ENCODE data around the gene ITIH4.

ITIH4 gene

DNA sequence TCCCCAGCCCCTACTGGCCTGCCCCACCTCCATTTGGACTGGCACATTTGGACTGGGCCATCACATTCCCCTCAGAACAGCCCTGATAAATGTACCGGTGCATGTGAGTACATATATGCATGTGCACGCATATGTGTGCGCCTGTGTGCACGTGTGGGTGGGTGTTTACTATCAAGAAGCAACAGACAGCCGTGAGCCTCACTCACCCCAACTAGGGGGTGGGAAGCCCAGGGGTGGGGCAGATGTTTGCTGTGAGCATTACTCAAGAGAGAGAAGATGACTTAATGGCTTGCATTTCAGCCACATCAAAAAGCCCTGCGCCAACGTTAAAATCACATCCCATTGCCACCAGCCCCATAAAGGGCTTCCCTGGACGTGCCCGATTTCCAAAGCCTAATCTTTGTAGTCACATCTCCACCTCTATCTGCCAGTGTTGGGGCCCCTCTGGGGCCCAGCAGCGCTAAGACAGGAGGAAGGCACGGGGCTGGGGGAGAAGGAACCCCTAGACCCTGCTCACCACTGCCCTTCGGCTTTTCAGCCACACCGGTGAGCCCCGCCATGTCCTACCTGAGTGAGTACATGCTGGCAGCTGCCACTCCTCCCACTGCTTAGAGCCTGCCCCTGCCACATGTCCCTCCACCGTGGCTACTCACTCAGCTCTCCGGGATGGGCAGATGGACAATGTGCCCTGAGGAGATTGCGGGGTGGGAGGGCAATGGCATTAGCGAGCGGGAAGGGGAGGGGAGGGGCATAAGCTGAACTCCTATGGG is 25.0 kb downstream of the ITIH4 start:
- no peak overlapping the region for H3K4me3 ChIP-seq (ENCODE audit: low read length)
- no peak overlapping the region for H3K9ac ChIP-seq (ENCODE audit: low read length)
- H3K4me1 ChIP-seq (ENCODE audit: control insufficient read depth, insufficient read depth, low read length) = no peaks in the 10 kb centered on the region
- no peaks in the 10 kb centered on the region for H3K27me3 ChIP-seq (ENCODE audit: control insufficient read depth, insufficient read depth, low read length)
- no peaks in the 10 kb centered on the region for H3K9me3 ChIP-seq (ENCODE audit: control insufficient read depth, low read length)
- no peaks in the 10 kb centered on the region for H3K36me3 ChIP-seq (ENCODE audit: control insufficient read depth, insufficient read depth, low read length)

DNA sequence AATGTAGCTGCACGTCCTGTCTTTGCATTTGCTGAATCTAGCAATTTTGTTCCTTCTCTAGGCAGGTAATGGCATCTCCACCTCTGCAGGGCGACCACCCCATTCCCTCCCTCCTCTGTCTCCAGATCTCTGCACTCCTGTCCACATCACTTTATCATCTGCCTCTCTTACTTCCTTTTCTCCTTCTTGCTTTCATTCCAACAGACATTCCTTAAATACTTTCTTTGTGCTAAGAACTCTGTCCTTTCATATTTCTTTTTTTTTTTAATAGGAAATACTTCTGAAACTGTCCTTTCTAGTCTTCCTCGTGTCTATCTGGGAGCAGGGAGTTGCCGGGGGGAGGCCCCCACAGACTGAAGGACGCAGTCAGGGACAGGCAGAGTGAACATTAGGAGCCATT is 28.6 kb downstream of the ITIH4 start:
- H3K36me3 ChIP-seq (ENCODE audit: control insufficient read depth, insufficient read depth, low read length) = no peaks in the 10 kb centered on the region

DNA sequence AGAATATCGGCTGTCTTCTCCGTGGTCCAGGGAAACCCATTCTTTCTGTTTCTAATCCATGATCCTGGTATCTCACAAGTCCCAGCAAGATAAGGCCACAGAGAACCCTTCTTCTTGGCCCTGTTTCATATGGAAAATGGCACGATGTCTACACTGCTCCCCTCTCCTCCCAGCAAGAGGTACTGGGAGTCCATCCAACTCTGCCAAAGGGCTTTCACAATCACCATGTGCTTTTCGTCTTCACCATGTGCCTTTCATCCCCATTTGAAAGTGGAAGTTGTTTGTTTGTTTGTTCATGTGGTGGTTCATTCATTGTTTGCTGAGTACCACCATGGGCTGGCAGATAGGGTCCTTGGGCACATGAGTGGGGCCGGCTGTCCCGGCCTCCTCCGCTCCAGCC is 30.4 kb downstream of the ITIH4 start:
- Histone ChIP-seq H3K27me3 (ENCODE audit: control insufficient read depth, insufficient read depth, low read length) (no peaks in the 10 kb centered on the region), H3K4me1 (ENCODE audit: control insufficient read depth, insufficient read depth, low read length) (no peaks in the 10 kb centered on the region), H3K36me3 (ENCODE audit: control insufficient read depth, insufficient read depth, low read length) (no peaks in the 10 kb centered on the region), H3K4me3 (ENCODE audit: low read length) (no peak overlapping the region), H3K9me3 (ENCODE audit: control insufficient read depth, low read length) (no peaks in the 10 kb centered on the region), H3K9ac (ENCODE audit: low read length) (no peak overlapping the region)

More for the DNA sequence above, 28.6 kb downstream of the ITIH4 start:
- Histone ChIP-seq H3K27me3 (ENCODE audit: control insufficient read depth, insufficient read depth, low read length) (no peaks in the 10 kb centered on the region), H3K4me3 (ENCODE audit: low read length) (no peak overlapping the region), H3K9ac (ENCODE audit: low read length) (no peak overlapping the region), H3K9me3 (ENCODE audit: control insufficient read depth, low read length) (no peaks in the 10 kb centered on the region), H3K4me1 (ENCODE audit: control insufficient read depth, insufficient read depth, low read length) (no peaks in the 10 kb centered on the region)

DNA sequence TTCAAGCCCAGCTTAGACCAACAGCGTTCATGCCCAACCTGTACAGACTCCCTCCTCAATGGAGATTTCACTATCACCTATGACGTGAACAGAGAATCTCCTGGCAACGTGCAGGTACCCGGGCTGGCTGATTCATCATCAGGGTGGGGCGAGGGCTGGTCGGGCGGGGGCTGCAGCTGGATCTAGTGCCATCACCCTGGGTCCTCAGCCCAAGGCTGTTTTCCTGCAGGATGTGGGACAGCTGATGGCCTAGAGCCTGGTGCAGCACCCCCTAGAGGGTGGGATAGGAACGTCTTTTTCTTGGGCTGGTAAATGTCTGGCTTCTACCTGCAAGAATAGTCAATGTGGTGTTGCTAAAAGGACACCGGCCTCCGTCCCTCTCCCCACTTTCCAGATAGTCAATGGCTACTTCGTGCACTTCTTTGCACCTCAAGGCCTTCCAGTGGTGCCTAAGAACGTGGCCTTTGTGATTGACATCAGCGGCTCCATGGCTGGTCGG is 31.4 kb downstream of the ITIH4 start:
- Histone ChIP-seq H3K27me3 (ENCODE audit: control insufficient read depth, insufficient read depth, low read length) (no peaks in the 10 kb centered on the region), H3K9ac (ENCODE audit: low read length) (no peak overlapping the region), H3K4me1 (ENCODE audit: control insufficient read depth, insufficient read depth, low read length) (no peaks in the 10 kb centered on the region), H3K9me3 (ENCODE audit: control insufficient read depth, low read length) (no peaks in the 10 kb centered on the region), H3K4me3 (ENCODE audit: low read length) (no peak overlapping the region), H3K36me3 (ENCODE audit: control insufficient read depth, insufficient read depth, low read length) (no peaks in the 10 kb centered on the region)

DNA sequence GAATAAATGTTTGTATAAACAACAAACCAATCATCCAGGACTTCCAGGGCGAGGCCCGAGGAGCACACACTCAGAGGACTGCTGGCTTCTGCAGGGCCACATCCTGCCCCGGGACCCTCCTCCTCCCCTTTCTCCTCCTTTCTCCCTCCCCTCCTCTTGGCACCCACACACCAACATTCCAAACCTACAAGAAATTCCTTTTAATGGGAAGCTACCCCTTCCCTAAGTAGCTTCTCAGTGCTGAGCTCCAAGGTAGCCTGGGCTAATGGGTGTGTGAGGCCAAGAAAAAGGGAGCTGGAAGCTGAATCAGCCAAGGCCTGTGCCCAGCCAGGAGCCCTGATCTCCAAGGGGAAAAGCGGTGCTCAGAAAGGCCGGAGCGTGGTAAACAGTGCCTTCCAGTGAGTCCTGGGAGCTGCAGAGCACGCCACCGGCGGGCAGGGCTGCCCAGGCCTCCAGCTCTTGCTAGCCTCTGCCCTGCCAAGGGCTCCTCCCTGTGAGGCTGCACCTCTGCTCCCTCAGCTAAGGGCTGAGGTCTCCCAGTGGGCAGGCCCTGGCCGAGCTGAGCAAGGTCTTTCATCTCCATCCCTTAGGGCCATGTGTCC is 32.0 kb downstream of the ITIH4 start:
- Histone ChIP-seq H3K9ac (ENCODE audit: low read length) (no peak overlapping the region), H3K9me3 (ENCODE audit: control insufficient read depth, low read length) (no peaks in the 10 kb centered on the region), H3K36me3 (ENCODE audit: control insufficient read depth, insufficient read depth, low read length) (no peaks in the 10 kb centered on the region), H3K4me3 (ENCODE audit: low read length) (no peak overlapping the region), H3K27me3 (ENCODE audit: control insufficient read depth, insufficient read depth, low read length) (no peaks in the 10 kb centered on the region), H3K4me1 (ENCODE audit: control insufficient read depth, insufficient read depth, low read length) (no peaks in the 10 kb centered on the region)

DNA sequence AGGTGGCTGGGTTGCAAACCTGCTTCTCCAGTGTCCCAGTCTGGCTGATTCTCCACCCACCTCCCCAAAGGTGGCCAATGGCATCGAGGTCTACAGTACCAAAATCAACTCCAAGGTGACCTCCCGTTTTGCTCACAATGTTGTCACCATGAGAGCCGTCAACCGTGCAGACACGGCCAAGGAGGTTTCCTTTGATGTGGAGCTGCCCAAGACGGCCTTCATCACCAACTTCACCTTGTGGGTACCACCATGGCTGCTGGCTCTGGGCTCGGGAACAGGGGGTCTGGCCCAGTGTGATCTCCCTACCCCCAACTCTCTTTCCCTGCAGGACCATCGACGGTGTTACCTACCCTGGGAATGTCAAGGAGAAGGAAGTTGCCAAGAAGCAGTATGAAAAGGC is 34.1 kb downstream of the ITIH4 start:
- Histone ChIP-seq H3K36me3 (ENCODE audit: control insufficient read depth, insufficient read depth, low read length) (no peaks in the 10 kb centered on the region), H3K9me3 (ENCODE audit: control insufficient read depth, low read length) (no peaks in the 10 kb centered on the region), H3K27me3 (ENCODE audit: control insufficient read depth, insufficient read depth, low read length) (no peaks in the 10 kb centered on the region), H3K9ac (ENCODE audit: low read length) (no peak overlapping the region), H3K4me3 (ENCODE audit: low read length) (no peak overlapping the region), H3K4me1 (ENCODE audit: control insufficient read depth, insufficient read depth, low read length) (no peaks in the 10 kb centered on the region)

DNA sequence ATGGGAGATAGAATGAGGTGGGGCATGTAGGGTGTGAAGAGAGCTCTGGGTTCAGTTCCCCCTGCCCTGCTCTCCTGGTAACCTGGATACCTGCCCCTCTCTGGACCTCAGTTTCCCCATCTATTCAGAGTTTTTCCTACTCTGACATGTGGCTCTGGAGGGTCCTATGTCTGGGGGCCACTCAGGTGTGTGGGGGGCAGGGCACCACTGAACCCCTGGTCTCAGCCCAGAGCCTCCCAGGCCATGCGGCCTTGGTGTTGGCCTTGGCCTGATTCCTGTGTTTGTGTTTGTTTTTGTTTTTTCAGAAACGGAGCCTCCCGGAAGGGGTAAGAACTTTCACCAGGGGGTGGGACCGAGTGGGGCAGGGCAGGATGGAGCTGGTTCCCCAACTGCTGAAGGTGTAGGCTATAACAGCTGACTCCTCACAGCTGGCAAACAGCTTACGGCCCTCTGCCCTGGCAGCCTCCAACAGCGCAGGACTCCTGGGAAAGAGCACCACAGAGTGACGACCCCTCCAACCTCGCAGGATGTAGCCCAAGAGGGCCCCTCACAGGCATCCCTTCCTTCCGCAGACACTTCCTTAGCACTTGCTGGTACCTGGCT is 35.1 kb downstream of the ITIH4 start:
- Histone ChIP-seq H3K9ac (ENCODE audit: low read length) (no peak overlapping the region), H3K9me3 (ENCODE audit: control insufficient read depth, low read length) (no peaks in the 10 kb centered on the region), H3K27me3 (ENCODE audit: control insufficient read depth, insufficient read depth, low read length) (no peaks in the 10 kb centered on the region), H3K4me1 (ENCODE audit: control insufficient read depth, insufficient read depth, low read length) (no peaks in the 10 kb centered on the region), H3K36me3 (ENCODE audit: control insufficient read depth, insufficient read depth, low read length) (no peaks in the 10 kb centered on the region), H3K4me3 (ENCODE audit: low read length) (no peak overlapping the region)

DNA sequence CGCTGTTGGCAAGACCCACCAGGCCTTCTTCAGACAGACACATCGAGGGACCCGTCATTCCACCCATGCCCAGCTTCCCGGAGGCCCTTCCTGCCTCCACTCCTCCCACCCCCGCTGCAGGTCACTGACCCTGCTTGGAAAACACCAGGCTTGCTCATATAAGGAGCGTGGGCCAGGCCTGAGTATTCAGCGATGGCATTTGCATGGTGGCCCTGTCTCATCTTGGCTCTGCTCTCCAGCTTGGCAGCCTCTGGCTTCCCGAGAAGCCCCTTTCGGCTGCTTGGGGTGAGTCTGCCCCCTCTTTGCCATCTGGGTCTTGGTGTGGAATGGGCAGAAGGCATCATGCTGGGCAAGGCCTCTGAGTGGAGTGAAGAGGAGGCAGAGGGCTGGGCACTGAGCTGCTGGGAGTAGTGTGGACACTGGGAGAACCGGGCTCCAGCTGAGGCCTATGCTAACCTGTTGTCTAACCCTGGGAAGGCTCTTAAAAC is 35.8 kb downstream of the ITIH4 start, which contains the start of gene ITIH3:
TSS of gene ITIH3 (plus strand) at position 185 of the 488 bp plus-strand sequence. CDS start at position 193, 8 bp downstream.
- H3K36me3 ChIP-seq (ENCODE audit: control insufficient read depth, insufficient read depth, low read length) = no peaks in the 10 kb centered on the region
- H3K9me3 ChIP-seq (ENCODE audit: control insufficient read depth, low read length) = no peaks in the 10 kb centered on the region
- no peak within 1 kb of the TSS for H3K4me3 ChIP-seq (ENCODE audit: low read length)
- no peaks in the 10 kb centered on the region for H3K27me3 ChIP-seq (ENCODE audit: control insufficient read depth, insufficient read depth, low read length)
- no peaks in the 10 kb centered on the region for H3K4me1 ChIP-seq (ENCODE audit: control insufficient read depth, insufficient read depth, low read length)
- H3K9ac ChIP-seq (ENCODE audit: low read length) = no peak within 1 kb of the TSS

DNA sequence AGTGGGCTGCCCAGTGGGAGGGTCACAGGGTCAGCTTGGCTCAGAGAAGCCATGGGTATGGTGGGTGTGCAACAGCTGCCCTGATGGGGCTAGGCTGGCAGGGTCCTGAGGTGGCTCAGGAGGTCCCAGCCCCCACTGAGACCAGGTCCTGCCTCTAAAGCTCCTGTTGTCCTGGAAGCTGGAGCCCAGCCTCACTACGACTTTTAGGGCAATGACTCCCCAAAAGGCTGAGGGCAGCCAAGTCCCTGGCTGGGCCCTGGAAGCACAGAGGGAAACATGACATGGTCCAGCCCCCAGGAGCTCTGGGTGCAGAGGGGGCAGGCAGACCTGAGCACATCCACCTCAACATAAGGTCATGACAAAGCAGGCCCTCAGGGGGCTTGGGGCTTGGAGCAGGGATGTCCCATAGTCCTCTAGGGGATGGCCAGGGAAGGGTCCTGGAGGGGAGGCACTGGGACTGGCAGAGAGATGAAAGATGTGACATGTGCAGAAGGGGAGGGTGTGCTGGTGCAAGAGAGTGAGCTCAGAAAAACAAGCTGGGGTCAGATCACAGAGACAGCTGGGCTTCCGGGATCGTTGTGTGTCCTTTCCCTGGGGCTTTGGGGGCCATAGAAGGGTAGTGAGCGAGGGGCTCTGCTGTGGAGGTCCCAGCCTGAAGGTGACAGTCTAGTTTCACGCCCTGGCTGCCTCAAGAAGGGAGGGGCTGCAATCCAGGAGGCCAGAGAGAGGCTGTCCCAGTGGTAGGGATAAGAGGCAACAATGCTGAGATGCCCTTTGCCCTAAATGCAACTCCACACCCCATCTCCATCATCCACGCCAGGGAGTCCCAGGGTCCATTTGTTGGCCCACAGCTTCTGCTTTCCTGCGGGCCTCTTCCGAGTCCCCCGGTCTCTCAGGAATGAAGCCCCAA is 36.5 kb downstream of the ITIH4 start:
- H3K4me1 ChIP-seq (ENCODE audit: control insufficient read depth, insufficient read depth, low read length) = no peaks in the 10 kb centered on the region
- H3K4me3 ChIP-seq (ENCODE audit: low read length) = no peak overlapping the region
- no peaks in the 10 kb centered on the region for H3K27me3 ChIP-seq (ENCODE audit: control insufficient read depth, insufficient read depth, low read length)
- no peaks in the 10 kb centered on the region for H3K36me3 ChIP-seq (ENCODE audit: control insufficient read depth, insufficient read depth, low read length)
- no peaks in the 10 kb centered on the region for H3K9me3 ChIP-seq (ENCODE audit: control insufficient read depth, low read length)
- H3K9ac ChIP-seq (ENCODE audit: low read length) = no peak overlapping the region

DNA sequence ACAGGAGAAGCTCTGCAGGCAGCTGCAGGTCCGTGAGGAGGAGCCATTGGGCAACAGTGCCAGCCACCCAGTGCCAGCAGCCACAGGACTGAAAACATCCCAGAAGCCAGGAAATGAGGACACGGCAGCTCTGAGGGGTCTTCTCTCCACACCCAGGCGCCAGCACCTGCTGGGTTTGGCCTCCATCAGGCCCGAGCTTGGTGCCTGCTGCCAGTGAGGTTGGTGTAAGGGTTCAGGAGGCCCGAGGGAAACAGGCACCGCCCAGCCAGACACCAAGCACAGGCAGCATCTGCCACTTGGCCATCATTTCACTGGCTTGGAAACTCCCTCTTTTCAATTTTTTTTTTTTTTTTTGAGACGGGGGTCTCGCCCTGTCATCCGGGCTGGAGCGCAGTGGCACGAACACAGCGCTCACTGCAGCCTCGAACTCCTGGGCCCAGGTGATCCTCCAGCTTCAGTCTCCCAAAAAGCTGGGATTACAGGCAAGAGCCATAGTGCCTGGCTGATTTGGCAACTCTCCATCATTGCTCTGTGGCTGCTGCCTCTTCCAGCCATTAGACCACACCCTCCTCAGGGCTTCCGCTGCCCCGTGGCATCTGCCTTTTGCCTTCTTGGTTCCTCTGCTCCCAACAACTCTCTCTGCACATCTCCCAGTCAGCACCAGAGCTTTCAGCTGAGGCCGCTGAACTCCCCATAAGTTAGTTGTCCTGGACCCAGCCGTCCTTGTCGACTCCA is 37.3 kb downstream of the ITIH4 start:
- H3K27me3 ChIP-seq (ENCODE audit: control insufficient read depth, insufficient read depth, low read length) = no peaks in the 10 kb centered on the region
- H3K36me3 ChIP-seq (ENCODE audit: control insufficient read depth, insufficient read depth, low read length) = no peaks in the 10 kb centered on the region
- no peaks in the 10 kb centered on the region for H3K4me1 ChIP-seq (ENCODE audit: control insufficient read depth, insufficient read depth, low read length)
- H3K9ac ChIP-seq (ENCODE audit: low read length) = no peak overlapping the region
- no peaks in the 10 kb centered on the region for H3K9me3 ChIP-seq (ENCODE audit: control insufficient read depth, low read length)
- no peak overlapping the region for H3K4me3 ChIP-seq (ENCODE audit: low read length)

DNA sequence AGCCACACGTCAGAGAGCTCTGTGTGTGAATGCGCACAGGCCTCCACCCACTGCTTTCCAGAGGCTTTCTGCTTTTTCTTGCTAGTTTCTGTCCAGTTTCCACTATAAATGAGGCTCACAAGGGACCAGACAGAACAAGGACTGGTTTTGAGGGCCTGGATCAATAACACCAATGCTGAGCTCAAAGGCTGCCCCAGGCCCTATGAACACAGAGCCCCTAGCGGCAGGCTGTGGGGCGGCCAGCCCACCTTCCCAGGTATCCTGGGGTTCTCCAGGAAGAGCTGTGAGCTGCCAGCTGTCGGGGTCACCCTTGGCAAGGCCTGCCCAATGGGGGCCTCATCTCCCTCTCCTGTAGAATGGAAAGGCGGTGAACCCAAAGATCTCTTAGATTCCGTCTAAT is 38.1 kb downstream of the ITIH4 start:
- Histone ChIP-seq H3K27me3 (ENCODE audit: control insufficient read depth, insufficient read depth, low read length) (no peaks in the 10 kb centered on the region), H3K9me3 (ENCODE audit: control insufficient read depth, low read length) (no peaks in the 10 kb centered on the region), H3K36me3 (ENCODE audit: control insufficient read depth, insufficient read depth, low read length) (no peaks in the 10 kb centered on the region), H3K4me1 (ENCODE audit: control insufficient read depth, insufficient read depth, low read length) (no peaks in the 10 kb centered on the region), H3K4me3 (ENCODE audit: low read length) (no peak overlapping the region), H3K9ac (ENCODE audit: low read length) (no peak overlapping the region)

All from mucosa of stomach (tissue), 1 donor.